Activated CD4-positive, alpha-beta T cell treated with anti-CD3 and anti-CD28 coated beads, Interleukin-2, Interleukin-6, amounts not matched to agents 100 ng/mL and 50 ng/mL, durations not matched to agents 16 hours and 8 hours (primary cell): Measurements from ENCODE around the gene SH3TC2.

Experiments used
- DNase-seq: peaks from one replicate; pipeline ENCODE4 v3.0.0-alpha.2; 2020

The SH3TC2 gene

DNA sequence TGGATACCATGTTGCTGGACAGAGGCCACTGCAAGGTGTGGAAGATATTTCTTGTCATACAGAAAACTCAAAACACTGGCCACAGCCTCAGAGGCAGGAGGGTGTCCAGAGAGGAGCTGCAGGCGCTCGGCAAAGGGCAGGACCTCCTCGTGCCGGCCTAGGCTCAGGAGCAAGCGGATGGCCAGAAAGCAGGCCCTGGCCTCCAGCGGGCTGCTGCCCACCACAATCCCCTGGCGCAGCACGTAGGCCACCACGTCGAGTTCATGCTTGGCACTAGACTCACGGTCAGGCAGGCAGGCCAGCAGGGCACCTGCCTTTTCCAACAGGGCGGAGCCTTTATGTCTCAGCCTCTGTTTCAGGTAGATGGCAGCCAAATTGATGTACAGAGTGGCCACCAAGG lies 35.2 kb downstream of the SH3TC2 start:
- no peak for DNase-seq

DNA sequence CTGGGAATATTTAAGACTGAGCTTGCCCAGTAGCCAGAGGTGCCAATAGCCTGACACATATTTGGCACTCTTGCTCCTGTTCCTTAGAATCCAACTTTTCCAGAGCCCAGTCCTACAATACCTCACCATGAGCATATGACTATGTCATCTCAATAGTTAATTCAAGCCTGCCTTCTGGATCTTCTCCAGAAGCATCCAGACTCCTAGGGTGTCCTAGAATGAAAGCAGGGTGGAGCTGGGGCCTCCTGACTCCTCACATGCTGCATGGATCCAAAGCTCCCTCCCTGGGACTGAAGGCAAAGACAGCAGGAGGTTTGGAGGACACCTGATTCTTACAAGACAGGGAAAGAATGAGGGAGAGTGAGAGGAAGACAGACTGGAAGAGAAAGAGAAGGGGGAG lies 37.9 kb downstream of the SH3TC2 start:
- DNase-seq: no peak

DNA sequence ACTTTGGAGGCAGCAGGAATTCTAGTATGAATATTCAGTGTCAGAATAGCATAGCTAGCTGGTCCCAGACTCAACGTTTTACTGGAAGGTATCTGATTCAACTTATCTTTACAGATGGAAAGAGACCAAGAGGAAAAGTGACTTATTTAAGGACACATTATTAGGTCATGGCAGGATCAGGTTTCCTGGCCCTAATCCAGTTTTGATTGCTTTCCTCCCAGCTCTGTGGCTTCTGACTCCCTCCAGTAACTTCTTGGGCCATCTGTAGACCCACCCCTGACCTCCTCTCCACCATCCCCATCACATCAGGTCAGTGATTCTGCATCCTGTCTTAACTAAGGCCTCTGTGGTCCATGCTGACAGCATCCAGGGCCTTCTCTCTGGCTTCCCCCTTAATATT lies 38.4 kb downstream of the SH3TC2 start:
- no peak for DNase-seq

DNA sequence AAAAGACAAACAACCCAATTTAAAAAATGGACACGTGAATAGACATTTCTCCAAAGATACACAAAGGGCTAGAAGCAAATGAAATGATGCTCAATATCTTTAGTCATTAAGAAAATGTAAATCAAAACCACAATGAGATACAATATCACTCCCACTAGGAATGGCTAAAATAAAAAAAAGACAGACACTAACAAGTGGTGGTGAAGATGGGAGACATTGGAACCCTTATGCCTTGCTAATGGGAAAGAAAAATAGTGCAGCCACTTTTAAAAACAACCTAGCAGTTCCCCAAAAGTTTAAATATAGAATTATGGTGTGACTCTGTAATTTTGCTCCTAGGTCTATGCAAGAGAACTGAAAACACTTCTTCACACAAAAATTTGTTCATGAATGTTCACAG lies 40.7 kb downstream of the SH3TC2 start:
- DNase-seq: no peak

DNA sequence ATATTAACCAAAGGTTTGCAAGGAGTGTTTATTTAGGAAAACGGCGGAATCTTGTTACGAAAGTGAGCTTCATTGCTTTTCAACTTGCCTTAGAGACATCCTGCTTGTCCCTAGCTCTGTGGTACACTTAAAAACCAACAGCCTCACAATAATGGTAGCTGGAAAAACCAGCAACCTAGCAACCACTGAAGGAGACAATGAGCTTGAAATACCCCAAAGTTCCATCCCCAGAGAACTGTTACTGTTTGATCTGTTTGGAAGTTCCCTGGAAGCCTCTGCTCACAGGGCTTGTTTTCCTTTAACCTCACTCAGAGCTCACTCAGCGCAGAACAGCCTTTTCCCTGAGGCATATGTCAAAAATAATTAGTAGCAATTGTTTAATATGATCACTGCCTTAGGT lies 43.2 kb downstream of the SH3TC2 start:
- no peak for DNase-seq

DNA sequence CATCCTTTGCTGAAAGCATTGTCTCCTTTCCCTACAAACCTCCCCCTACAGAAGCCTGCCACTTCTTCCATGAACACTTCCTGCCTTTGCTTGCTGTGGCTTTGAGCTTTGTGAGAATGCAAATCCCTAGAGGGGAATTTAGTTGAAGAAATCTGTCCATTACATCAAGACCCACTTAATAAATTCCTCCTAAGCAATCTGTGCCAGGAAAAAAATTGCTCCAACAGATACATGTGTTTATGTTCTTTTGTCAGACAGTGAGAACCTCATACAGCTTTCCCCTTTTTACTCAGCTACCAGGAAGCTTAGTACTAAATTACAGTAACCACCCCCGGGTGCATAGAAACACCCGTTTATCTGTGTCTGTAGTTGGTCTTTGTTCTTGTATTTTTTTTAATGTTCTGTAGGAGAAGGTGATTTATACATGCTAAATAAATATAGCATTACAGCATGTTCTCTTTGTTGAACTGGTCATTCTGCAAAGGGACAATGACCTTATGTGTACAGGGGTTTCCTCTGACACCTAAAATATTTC lies 43.9 kb downstream of the SH3TC2 start:
- peak; percentile 58 for DNase-seq

DNA sequence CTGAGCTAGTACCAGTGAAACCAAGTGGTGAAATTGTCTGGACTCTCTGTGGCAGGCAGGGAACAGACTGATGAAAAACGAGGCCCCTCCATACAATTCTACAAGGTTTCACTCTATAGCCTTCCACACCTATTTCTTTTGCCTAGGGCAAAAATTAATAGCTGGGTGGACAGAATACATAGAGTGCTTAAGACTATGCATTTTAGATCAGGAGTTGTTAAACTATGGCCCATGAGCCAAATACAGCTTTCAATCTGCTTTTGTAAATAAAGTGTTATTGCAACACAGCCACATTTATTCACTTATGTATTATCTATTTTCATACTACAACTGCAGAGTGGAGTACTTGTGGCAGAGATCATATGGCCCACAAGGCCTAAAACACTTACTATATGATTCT lies 45.2 kb downstream of the SH3TC2 start:
- DNase-seq: no peak

DNA sequence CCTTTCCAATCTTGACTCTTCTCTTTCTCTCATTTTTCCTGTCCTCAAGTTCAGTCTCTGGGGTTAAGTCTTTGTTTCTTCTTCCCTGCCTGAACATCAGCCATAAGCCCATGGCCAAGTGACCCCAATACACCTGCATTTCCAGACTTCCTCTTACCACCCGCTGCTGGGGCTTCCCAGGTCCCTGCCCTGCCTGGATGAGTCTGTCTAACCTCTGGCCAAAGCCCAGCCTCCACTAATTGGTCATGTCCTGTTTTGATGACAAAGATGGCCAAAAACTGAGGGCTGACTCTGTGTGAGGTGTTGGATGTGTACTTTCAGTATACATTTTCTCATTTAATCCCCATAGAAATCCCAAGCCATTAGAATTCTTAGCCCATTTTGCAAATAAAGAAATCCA lies 47.3 kb downstream of the SH3TC2 start:
- no peak for DNase-seq

DNA sequence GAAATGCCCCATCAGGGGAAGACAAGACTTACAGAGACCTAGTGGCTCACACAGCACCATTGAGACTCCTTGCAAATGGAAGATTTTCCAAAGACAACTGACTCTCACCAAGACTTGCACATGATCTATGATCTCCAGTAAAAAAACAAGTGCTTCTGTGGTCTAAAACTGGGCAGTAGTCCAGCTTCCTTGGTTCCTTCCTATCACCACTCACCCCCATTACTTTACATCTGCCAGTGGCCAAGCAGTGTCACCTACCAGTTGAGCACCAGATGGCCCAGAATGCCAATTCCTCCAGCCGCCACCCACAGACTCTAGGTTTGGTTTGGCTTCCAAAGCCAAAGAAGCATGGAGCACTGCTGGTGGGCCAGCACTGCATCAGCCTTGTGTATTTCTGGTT lies 47.7 kb downstream of the SH3TC2 start:
- no peak for DNase-seq

DNA sequence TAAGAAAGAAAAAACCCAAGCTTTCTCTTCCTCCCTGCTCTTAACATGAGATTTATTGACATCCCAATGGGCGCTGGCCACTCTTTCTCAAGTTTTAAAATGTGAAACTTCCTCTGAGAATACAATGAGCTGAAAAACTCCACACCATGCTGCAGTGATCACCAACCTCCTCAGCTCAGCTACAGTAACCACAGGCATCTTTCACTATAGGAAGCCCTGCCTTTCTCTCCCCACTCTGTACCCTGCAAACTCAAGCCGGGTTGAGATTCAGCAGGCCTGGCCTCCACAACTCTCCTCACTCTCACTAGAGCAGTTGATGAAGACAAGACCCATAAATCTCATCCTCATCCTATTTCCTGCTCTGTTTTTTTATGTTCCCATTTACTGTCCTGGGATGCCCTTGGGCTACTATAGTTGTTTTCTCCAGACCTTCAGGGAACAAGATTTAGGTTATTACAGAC lies 48.3 kb downstream of the SH3TC2 start:
- DNase-seq: no peak

DNA sequence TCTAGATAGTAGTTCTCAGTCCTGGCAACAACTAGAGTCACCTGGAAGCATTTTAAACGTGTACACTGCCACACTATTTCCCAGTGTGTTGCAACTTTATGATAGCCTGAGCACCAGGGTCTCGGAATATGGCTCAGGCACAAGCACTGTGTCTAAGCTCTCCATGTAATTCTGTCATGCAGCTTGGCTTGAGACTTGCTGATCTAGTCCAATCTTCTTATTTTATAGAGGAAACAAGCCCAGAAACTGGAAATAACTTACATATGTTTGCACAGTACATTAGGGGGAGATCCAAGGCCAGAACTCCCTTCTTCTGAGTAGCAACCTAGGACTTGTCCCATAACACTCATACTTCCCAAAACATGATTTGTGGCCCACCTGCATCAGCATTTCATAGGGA lies 49.1 kb downstream of the SH3TC2 start:
- no peak for DNase-seq

DNA sequence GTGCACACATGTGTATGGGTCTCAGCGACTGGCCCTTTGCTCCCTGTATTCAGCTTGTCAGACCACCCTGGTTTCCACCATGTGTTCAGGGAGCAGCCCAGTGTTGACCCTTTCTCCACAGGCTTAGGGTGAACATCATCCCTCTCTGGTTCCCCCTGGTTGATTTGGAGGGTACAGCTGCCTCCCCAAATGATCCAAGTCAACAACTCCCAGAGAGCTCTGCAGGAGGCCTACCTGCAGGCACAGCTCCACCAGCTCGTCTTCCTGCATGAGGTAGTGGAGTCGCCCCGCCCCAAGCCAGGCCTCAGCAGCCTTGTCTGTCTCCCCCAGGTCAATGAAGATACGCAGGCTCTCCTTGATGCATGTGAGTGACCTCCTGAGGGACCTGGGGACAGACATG lies 50.5 kb downstream of the SH3TC2 start:
- no peak for DNase-seq

DNA sequence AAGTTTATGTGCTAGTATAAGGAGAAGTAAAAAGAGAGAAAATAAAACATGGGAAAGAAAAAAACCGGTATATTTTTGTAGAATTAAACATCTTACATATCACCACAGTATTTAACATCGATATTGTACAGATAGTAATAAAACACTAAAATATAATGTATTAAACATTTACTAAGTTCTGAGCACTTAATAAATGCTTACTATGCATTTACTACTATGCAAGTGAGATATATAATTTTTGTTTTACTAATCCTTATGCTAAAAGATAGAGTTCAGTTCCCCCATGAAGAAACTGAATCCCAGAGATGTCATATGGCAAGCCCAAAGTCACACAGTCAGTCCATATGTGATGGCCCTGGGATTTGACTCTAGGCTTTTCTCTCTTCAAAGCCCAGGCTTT lies 51.1 kb downstream of the SH3TC2 start:
- no peak for DNase-seq

DNA sequence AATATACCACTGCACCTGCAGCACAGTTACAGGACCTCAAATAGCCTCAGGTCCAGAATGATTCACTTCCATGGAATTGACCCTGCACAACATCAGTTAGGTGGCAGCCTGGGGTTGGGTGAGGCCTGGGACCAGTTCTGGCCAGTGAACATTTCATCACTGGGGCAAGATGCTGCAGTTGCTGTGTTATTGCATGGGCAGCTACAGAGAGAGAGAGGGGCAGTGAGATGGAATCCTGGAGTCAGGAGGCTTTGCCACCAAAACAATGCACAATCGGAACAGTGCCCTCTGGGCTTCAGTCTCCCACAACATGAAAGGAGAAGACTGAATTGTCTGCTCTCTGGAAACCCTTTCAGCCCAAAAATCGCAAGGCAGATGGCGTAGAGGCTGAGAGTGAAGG lies 51.8 kb downstream of the SH3TC2 start:
- no peak for DNase-seq

DNA sequence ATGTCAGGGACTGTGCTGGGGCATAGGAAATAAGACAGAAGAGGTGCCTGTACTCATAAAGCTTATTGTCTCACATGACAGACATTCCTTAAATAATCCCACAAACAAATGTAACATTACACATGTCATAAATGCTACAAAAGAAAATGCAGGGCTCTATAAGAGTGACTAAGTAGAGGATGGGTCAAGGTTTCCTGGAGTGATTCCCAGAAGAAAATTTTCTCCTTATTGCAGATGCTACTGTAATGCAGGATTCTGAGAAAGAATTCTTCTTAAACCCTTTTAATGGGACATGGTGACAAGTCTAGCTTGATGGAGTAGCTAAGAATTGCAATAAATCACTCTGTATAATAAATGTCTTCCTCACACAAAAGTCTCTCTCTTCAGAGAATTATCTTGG lies 55.7 kb downstream of the SH3TC2 start:
- DNase-seq: no peak

DNA sequence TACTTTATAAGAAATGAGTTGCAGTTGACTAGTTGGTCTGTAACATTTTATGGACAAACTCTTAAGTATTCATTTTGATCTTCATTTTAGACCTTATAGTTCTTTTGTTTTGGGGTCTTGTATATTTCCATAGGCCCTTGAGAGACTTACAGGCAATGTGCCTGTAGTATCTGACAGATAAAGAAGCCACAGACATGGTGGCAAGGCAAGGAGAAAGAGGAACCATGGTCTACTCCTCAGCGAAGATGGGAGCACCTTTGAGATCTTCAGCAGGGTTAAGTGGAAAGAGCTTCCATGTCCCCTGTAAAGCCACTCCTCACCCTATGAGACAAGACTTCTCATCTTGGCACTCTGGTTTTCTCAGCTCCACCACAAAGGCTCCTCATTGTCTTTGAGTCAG lies 56.4 kb downstream of the SH3TC2 start:
- DNase-seq: no peak

DNA sequence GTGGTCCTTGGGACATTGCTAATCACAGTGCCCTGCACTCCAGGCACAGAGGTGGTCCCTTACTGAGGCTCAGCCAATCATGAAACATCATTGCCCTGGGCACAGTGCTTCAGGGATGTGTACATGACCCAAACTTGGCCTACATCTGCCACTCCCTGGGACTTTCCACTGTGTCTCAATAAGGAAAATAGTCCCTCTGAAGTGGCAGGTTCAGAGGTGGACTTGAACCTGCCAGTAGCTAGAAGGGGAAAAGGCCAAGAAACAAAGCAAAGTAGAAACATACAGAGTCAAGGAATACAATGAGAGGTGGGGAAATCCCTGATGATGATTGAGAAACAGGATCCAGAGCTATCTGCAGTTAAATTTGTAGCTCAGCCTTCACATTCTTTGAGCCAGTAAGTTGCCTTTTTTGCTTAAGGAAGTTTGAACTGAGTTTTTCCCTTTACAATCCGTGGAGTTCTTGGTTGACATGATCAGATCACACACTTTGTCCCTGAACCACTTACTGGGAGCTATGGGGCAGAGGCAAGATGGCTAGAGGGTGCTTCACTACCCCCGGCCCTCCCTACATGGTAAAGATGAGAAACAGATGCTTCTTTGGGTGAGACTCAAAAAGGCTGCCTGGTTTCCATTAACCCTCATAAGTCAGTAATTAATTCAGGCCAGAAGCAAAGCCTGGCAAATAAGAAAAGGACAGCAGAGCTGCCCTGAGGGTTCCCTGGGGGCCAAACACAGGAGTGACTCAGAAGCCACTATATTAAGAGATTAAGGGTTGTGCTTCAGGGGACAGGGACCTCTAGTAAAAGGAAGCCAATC lies 57.6 kb downstream of the SH3TC2 start:
- no peak for DNase-seq

DNA sequence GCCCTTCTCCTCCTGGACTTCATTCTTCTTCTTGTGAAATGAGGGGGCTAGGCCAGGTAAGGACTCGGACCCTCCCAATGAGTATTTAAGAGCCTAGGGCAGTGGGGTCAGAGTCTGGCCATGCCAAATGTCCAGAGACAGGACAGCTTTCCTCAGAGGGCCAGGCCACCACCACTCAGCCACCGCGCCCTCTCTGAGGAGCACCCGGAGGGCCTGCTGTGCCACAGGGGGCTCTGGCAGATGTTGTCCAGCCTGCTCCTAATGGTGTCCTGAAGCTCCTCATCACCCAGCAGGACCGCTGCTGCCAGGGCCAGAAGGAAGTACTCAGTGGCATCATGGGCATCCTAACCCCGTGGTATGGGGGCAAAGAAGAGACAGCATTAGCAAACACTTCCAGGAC lies 58.3 kb downstream of the SH3TC2 start:
- DNase-seq: no peak

DNA sequence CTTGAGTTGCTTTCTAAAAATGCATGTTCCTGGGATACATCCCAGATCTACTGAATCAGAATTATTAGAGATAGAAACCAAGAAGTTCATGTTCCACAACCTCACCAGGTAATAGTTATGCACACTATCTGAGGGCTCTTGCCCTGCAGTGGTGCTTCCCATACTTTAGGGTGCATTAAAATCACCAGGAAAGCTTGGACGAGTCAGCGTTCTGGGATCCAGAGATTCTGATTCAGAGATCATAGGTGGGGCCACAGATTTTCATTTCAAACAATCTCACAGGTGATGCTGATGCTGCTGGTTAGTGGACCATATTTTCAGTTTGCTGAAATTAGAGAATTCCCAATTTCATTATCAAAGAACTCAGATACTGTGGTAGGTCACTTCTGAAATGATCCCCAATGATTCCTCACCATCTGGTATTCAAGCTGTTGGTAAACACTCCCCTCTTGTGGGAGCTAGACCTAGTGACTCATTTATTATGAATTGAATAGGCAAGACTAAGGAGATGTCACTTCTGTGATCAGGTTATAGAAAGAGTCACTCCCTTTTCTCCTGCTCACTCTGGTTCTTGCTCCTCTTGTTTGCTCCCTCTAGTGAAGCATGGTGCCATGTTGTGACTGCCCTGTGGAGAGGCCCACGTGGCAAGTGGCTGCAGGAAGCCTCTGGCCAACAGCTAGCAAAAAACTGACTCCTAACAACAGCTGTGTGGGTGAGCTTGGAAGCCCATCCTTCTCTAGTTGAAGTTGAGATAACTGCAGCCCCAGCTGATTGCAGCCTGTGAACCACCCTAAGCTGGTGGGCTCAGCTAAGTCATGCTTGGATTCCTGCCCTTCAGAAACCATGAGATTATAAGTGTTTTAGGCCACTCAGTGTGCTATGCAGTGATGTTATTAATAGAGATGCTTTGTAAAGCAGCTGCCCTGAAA lies 59.8 kb downstream of the SH3TC2 start:
- no peak for DNase-seq

DNA sequence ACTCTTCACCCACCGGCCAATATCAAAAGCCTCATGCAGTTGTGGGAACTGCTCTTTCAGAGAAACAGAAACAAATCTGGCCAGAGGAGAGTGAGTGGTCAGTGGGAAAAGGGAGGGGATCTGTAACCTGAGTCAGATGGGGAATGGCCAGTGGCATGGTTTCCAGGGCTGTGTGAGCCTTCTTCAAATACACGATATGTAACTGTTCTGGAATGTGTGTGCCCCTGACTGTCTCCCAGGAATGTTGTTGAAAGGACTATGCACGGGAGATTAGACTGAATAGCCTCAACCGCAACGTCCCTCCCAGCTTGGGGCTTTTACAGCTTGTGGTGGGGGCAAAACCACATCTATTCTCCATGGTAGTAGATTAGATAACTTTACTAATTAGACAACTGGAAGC lies 60.8 kb downstream of the SH3TC2 start:
- no peak for DNase-seq

DNA sequence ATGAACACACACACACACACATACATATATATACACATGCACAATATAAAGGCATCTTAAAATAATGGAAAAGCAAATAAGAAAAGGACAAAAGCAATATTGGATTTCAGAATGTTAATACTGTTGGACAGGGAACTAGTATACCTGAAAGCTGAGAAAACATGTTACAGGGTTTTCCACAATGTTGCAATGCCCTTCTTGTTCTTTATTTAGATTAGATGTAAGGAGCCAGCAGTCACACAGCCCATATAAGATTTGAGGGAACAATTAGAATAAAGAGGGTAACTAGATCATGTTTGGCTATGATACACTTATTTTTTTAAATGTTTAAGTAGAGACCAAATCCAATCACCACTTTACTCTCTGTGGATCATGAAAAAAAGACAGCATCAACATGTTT lies 61.7 kb downstream of the SH3TC2 start:
- DNase-seq: no peak

DNA sequence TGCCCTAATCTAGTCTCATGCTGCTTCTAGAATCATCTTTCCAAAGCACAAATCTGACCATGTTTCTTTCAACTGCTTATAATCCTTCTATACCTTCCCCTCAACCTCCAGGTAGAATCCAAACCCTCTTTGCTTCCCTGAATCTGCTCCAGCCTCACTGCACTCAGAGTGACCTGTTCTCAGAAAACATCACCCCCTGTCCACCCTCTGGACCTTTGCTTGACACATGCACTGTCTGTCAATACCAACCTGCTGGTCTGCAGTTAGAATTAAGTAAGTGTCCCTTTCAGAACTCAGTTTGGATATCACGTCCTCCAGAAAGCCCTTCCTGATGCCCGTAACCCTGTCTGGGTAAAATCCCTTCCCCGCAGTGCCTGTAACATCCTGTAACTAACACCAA lies 63.1 kb downstream of the SH3TC2 start:
- no peak for DNase-seq

DNA sequence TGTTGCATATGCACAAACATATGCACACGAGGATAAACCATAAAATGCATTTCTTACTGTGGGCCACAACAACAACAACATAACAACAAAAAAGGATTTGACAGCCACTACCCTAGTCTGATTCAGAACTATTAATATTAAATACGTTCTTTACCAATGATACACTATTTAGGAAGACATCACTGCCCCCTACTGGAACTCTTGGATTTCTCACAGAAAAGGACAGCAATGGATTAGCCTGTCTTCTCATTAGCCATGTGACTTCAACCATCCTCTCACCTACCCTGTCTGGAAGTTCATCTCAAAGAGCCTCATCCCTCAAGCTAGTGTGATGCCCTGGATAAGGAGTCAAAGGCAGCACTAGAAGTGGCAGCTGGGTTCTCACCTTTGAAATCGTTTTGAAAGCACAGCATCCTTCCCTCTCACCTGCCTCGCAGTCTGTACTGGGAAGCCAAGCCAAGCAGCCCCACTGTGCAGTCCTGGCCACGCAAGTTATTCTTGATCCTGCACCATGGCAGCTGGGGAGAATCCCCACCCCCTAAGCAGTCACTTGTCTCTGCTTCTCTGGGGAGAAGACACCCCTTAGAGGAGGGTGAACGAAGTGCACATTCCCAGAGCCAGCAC lies 64.6 kb downstream of the SH3TC2 start:
- peak; percentile 54 for DNase-seq
